Activated naive CD4-positive, alpha-beta T cell treated with anti-CD3 and anti-CD28 coated beads for 36 hours (primary cell): ENCODE measurements around the gene MBD6. TPM values are rescaled to one million over a fixed set of nuclear protein-coding genes. Genes with fewer than 3 reads are reported as not detected.
A peak's percentile ranks its signal among the peaks of the same experiment; 100 is the strongest.
"Not testable (repeated sequence)": the region's sequence is repeated elsewhere in the genome, so short reads cannot be mapped to it uniquely, and the experiment has no call there.

Experiments used
- CTCF ChIA-PET: fragments of 350-600 bp; sonication (Branson Sonifier 250); formaldehyde crosslinking; loops from one replicate; lab custom pipeline; 2021; ENCODE audit warnings: antibody characterized with exemption; lab: Charles Lee
- DNase-seq: peaks from one replicate; pipeline ENCODE4 v3.0.0-alpha.2; 2020
- H3K27ac Mint-ChIP-seq: one replicate; pipeline ENCODE4 v1.8.0; 2021; ENCODE audit warnings: mild to moderate bottlenecking, mixed read lengths
- H3K27me3 Mint-ChIP-seq: one replicate; pipeline ENCODE4 v1.8.0; 2021; ENCODE audit warnings: low read depth, mixed read lengths
- H3K36me3 Mint-ChIP-seq: one replicate; pipeline ENCODE4 v1.8.0; 2021; ENCODE audit warnings: low read depth, mixed read lengths
- H3K4me1 Mint-ChIP-seq: one replicate; pipeline ENCODE4 v1.8.0; 2021; ENCODE audit warnings: low read depth, mixed read lengths
- H3K4me3 Mint-ChIP-seq: one replicate; pipeline ENCODE4 v1.8.0; 2021; ENCODE audit warnings: mild to moderate bottlenecking, moderate library complexity, mixed read lengths
- H3K9me3 Mint-ChIP-seq: one replicate; pipeline ENCODE4 v1.8.0; 2021; ENCODE audit warnings: mixed read lengths
- intact Hi-C: fragments of 100-400 bp; cut with micrococcal nuclease; formaldehyde crosslinking; loops from one replicate; pipeline ENCODE4 v1.15.1; 2023
- total RNA-seq, 2 experiments: library from RNA; stranded (reverse); gene quantifications; one replicate each; pipeline ENCODE4 v1.2.3, GENCODE V29; 2021

MBD6 gene
- total RNA-seq, 2 experiments from 2014 or later: 43.5 to 45.5 TPM

- CTCF ChIA-PET: interaction anchor here (0.8 to 1.7 kb wide), 5 partner anchors 10 to 275 kb away, joined by 3 to 7 read pairs (median 3); partner anchors contain the start of gene ARHGAP9
- no peaks in the 10 kb centered on the region for H3K27me3 Mint-ChIP-seq
- no peak overlapping the region for H3K27ac Mint-ChIP-seq
- no peaks in the 10 kb centered on the region for H3K9me3 Mint-ChIP-seq
- peaks cover 43% of the 10 kb centered on the region for H3K4me1 Mint-ChIP-seq
- DNase-seq: no peak
- peaks cover 55% of the 10 kb centered on the region for H3K36me3 Mint-ChIP-seq
- intact Hi-C loops: no loop called here
- H3K4me3 Mint-ChIP-seq: no peak overlapping the region
Observed at GRCh38 chr12:57490126-57490525, 32.5 kb upstream of the MBD6 start.

GRCh38 chr12:57491393-57492280, 31.0 kb upstream of the MBD6 start:
- H3K27me3 Mint-ChIP-seq: no peaks in the 10 kb centered on the region
- intact Hi-C loops: no loop called here
- no peak for DNase-seq
- H3K27ac Mint-ChIP-seq: peak overlapping the region; percentile 68
- H3K4me3 Mint-ChIP-seq: no peak overlapping the region
- H3K36me3 Mint-ChIP-seq: peaks cover 62% of the 10 kb centered on the region
- H3K9me3 Mint-ChIP-seq: no peaks in the 10 kb centered on the region
- H3K4me1 Mint-ChIP-seq: peaks cover 43% of the 10 kb centered on the region
- CTCF ChIA-PET: interaction anchor here (1.1 kb wide), 1 partner anchor 33 kb away, joined by 4 read pairs; no protein-coding TSS in a partner anchor

DNA sequence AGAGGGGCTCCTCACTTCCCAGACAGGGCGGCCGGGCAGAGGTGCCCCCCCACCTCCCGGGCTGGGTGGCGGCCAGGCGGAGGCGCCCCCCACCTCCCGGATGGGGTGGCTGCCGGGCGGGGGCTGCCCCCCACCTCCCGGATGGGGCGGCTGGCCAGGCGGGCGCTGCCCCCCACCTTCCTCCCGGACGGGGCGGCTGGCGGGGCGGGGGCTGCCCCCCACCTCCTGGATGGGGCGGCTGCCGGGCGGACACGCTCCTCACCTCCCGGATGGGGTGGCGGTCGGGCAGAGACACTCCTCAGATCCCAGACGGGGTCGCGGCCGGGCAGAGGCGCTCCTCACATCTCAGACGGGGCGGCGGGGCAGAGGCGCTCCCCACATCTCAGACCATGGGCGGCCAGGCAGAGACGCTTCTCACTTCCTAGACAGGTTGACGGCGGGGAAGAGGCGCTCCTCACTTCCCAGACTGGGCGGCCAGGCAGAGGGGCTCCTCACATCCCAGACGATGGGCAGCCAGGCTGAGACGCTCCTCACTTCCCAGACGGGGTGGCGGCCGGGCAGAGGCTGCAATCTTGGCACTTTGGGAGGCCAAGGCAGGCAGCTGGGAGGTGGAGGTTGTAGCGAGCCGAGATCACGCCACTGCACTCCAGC, 27.4 kb upstream of the MBD6 start:
- H3K9me3 Mint-ChIP-seq, intact Hi-C loops, H3K27ac Mint-ChIP-seq, CTCF ChIA-PET, H3K4me3 Mint-ChIP-seq, H3K27me3 Mint-ChIP-seq, DNase-seq: not testable (repeated sequence)
- peaks cover 66% of the 10 kb centered on the region for H3K36me3 Mint-ChIP-seq
- peaks cover 24% of the 10 kb centered on the region for H3K4me1 Mint-ChIP-seq

- Mint-ChIP-seq H3K4me1 (peaks cover 14% of the 10 kb centered on the region), H3K27ac (peak overlapping the region; percentile 6), H3K4me3 (no peak overlapping the region), H3K27me3 (no peaks in the 10 kb centered on the region), H3K9me3 (no peaks in the 10 kb centered on the region), H3K36me3 (peaks cover 69% of the 10 kb centered on the region)
- intact Hi-C loops: no loop called here
- CTCF ChIA-PET: interaction anchor here (0.6 to 1.2 kb wide), 2 partner anchors 13 to 56 kb away, joined by 3 to 7 read pairs; no protein-coding TSS in a partner anchor
- no peak for DNase-seq
Observed at GRCh38 chr12:57496822-57497221, 25.8 kb upstream of the MBD6 start.

DNA sequence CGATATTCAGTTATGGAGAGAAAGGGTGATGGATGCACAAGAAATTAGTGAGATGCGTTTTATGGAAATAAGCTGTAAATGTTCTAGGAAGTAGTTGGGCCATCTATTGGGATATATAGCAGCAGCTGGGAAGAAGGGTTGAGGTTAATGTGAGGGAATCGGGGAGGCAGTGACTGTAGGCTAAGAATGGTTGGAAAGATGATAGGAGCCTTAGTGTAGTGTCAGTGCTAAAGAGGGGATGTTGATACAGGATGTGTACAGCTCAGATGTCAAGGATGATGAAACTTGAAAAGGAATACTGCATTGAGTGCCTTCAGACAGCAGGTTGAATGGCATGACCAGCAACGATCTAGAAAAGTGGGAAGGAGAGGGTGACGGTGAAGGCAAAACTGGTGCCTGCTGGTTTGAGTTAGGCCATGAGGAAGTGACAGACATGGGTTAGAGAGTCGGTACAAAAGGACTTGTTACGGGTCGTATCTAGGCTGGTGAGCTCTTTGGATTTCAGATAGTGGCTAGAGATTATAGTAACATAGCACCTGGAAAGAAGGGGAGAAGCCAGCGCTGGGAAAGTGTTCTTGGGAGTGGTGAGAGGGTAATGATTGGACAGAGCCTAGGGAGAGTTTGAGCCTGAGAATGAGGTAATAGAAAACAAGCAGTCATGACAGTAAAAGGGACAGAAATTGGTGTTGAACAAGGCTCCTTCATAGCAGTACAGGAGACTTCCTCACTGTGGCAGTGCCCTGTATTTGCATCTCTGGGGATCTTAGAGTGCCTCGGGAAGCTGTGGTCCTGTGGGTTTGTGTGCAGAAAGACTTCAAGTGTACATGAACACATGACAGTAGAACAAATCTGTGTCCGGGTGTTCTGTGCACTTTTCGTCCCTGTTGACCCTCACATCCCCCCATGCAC, 25.1 kb upstream of the MBD6 start:
- DNase-seq: no peak
- H3K27me3 Mint-ChIP-seq: no peaks in the 10 kb centered on the region
- H3K4me1 Mint-ChIP-seq: peaks cover 13% of the 10 kb centered on the region
- intact Hi-C loops: no loop called here
- CTCF ChIA-PET: interaction anchor here (0.6 to 1.2 kb wide), 2 partner anchors 12 to 55 kb away, joined by 3 to 7 read pairs; no protein-coding TSS in a partner anchor
- no peaks in the 10 kb centered on the region for H3K9me3 Mint-ChIP-seq
- H3K4me3 Mint-ChIP-seq: no peak overlapping the region
- H3K27ac Mint-ChIP-seq: peak overlapping the region; percentile 6
- H3K36me3 Mint-ChIP-seq: peaks cover 70% of the 10 kb centered on the region

DNA sequence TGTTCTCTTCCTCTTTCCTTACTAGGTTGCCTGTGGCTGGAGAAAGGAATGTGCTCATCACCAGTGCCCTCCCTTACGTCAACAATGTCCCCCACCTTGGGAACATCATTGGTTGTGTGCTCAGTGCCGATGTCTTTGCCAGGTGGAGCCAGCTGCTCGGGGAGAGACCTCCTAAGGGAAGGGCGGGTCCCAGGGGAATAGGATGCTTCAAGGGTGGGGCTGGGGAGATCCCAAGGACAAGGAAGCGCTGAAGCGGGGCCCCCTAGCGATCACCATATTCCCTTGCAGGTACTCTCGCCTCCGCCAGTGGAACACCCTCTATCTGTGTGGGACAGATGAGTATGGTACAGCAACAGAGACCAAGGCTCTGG, 24.5 kb upstream of the MBD6 start:
- CTCF ChIA-PET: no interaction called here
- peaks cover 7% of the 10 kb centered on the region for H3K4me1 Mint-ChIP-seq
- no peak for DNase-seq
- no peak overlapping the region for H3K27ac Mint-ChIP-seq
- no peaks in the 10 kb centered on the region for H3K9me3 Mint-ChIP-seq
- intact Hi-C loops: no loop called here
- no peak overlapping the region for H3K4me3 Mint-ChIP-seq
- H3K27me3 Mint-ChIP-seq: no peaks in the 10 kb centered on the region
- peaks cover 67% of the 10 kb centered on the region for H3K36me3 Mint-ChIP-seq

- CTCF ChIA-PET: no interaction called here
- peaks cover 69% of the 10 kb centered on the region for H3K36me3 Mint-ChIP-seq
- no peak for DNase-seq
- H3K4me3 Mint-ChIP-seq: no peak overlapping the region
- no peaks in the 10 kb centered on the region for H3K27me3 Mint-ChIP-seq
- intact Hi-C loops: no loop called here
- H3K4me1 Mint-ChIP-seq: peaks cover 7% of the 10 kb centered on the region
- no peak overlapping the region for H3K27ac Mint-ChIP-seq
- no peaks in the 10 kb centered on the region for H3K9me3 Mint-ChIP-seq
Observed at GRCh38 chr12:57498571-57498970, 24.1 kb upstream of the MBD6 start.

GRCh38 chr12:57500213-57500612, 22.4 kb upstream of the MBD6 start:
- CTCF ChIA-PET: no interaction called here
- DNase-seq: no peak
- H3K27me3 Mint-ChIP-seq: no peaks in the 10 kb centered on the region
- no peak overlapping the region for H3K4me3 Mint-ChIP-seq
- H3K9me3 Mint-ChIP-seq: no peaks in the 10 kb centered on the region
- H3K4me1 Mint-ChIP-seq: peaks cover 10% of the 10 kb centered on the region
- no peak overlapping the region for H3K27ac Mint-ChIP-seq
- intact Hi-C loops: no loop called here
- peaks cover 75% of the 10 kb centered on the region for H3K36me3 Mint-ChIP-seq

DNA sequence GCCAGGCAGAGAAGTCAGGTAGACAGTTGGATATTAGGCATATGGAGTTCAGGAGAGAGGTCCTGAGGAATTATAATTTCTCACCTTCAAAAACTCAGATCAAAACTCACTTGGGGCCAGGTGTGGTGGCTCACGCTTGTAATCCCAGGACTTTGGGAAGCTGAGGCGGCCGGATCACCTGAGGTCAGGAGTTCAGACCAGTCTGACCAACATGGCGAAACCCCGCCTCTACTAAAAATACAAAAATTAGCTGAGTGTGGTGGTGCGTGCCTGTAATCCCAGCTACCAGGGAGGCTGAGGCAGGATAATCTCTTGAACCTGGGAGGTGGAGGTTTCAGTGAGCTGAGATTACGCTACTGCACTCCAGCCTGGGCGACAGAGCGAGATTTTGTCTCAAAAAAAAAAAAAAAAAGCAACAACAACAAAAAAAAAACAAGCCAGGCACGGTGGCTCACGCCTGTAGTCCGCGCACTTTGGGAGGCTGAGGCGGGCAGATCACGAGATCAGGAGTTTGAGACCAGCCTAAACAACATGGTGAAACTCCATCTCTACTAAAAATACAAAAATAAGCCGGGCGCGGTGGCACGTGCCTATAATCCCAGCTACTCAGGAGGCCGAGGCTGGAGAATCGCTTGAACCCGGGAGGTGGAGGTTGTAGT, 20.2 kb upstream of the MBD6 start:
- CTCF ChIA-PET: interaction anchor here (0.6 to 0.8 kb wide), 2 partner anchors 31 to 402 kb away, joined by 3 to 4 read pairs; no protein-coding TSS in a partner anchor
- H3K27ac Mint-ChIP-seq, DNase-seq, H3K4me3 Mint-ChIP-seq, intact Hi-C loops, H3K27me3 Mint-ChIP-seq, H3K4me1 Mint-ChIP-seq, H3K9me3 Mint-ChIP-seq: not testable (repeated sequence)
- H3K36me3 Mint-ChIP-seq: peaks cover 67% of the 10 kb centered on the region

DNA sequence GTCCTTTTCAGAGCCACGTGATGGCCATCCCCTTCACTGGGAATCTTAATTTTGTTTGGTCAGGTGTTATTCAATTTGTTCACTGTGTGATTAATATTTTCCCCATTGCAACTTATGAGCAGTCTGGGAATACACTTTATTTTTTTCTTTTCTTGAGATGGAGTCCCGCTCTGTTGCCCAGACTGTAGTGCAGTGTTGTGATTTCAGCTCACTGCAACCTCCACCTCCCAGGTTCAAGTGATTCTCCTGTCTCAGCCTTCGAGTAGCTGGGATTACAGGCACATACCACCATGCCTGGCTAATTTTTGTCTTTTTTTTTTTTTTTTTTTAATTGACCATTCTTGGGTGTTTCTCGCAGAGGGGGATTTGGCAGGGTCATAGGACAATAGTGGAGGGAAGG, 16.1 kb upstream of the MBD6 start:
- H3K4me1 Mint-ChIP-seq, DNase-seq, H3K9me3 Mint-ChIP-seq, H3K27ac Mint-ChIP-seq, H3K4me3 Mint-ChIP-seq, H3K27me3 Mint-ChIP-seq, intact Hi-C loops: not testable (repeated sequence)
- peaks cover 52% of the 10 kb centered on the region for H3K36me3 Mint-ChIP-seq
- CTCF ChIA-PET: interaction anchor here (1.6 kb wide), 1 partner anchor 31 kb away, joined by 3 read pairs; no protein-coding TSS in a partner anchor

DNA sequence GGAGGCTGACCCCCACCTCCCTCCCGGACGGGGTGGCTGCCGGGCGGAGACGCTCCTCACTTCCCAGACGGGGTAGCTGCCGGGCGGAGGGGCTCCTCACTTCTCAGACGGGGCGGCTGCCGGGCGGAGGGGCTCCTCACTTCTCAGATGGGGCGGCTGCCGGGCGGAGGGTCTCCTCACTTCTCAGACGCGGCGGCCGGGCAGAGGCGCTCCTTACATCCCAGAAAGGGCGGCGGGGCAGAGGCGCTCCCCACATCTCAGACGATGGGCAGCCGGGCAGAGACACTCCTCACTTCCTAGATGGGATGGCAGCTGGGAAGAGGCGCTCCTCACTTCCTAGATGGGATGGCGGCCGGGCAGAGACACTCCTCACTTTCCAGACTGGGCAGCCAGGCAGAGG, 14.8 kb upstream of the MBD6 start:
- H3K9me3 Mint-ChIP-seq, intact Hi-C loops, DNase-seq, CTCF ChIA-PET, H3K4me3 Mint-ChIP-seq, H3K27me3 Mint-ChIP-seq, H3K27ac Mint-ChIP-seq, H3K4me1 Mint-ChIP-seq: not testable (repeated sequence)
- H3K36me3 Mint-ChIP-seq: peaks cover 56% of the 10 kb centered on the region
